Spleen (tissue), 11 donors: ENCODE results near the gene RND2. TPM values are rescaled to one million over a fixed set of nuclear protein-coding genes. Genes with fewer than 3 reads are reported as not detected.
"Not testable (repeated sequence)": the region's sequence is repeated elsewhere in the genome, so short reads cannot be mapped to it uniquely, and the experiment has no call there.

Experiments used
- DNase-seq: peaks from one replicate; pipeline ENCODE4 v3.0.0-alpha.2; 2020
- H3K27ac ChIP-seq, 8 donors: fragments of 200-600 bp; sonication (generic) in 7 of 8; 1 replicate in 4 of 8; 2 replicates in 4 of 8; pipeline versions ENCODE4 v1.5.0 to v1.8.0; 2016 to 2021; ENCODE audit warnings: inconsistent platforms in 4 of 8, mild to moderate bottlenecking in 4 of 8, moderate library complexity in 1 of 8
- H3K27me3 ChIP-seq, 7 donors: fragments of 200-600 bp; sonication (generic) in 6 of 7; replicated peaks in 1 of 7; 1 replicate in 4 of 7; 2 replicates in 3 of 7; pipeline versions ENCODE4 v1.5.0 to v1.8.0; 2016 to 2021; ENCODE audit warnings: inconsistent platforms in 3 of 7, mild to moderate bottlenecking in 1 of 7
- H3K36me3 ChIP-seq, 6 donors: fragments of 200-600 bp; sonication (generic) in 5 of 6; 1 replicate in 4 of 6; 2 replicates in 2 of 6; pipeline versions ENCODE4 v1.5.0 to v1.8.0; 2016 to 2021; ENCODE audit warnings: inconsistent platforms in 2 of 6
- H3K4me1 ChIP-seq, 6 donors: fragments of 200-600 bp; sonication (generic) in 5 of 6; 1 replicate in 3 of 6; 2 replicates in 3 of 6; pipeline versions ENCODE4 v1.5.0 to v1.8.0; 2016 to 2021; ENCODE audit warnings: inconsistent platforms in 3 of 6
- H3K4me3 ChIP-seq, 8 donors: fragments of 200-600 bp; sonication (generic) in 7 of 8; 1 replicate in 4 of 8; 2 replicates in 4 of 8; pipeline versions ENCODE4 v1.5.0 to v1.8.0; 2016 to 2021; ENCODE audit warnings: inconsistent platforms in 4 of 8, mild to moderate bottlenecking in 4 of 8, moderate library complexity in 2 of 8
- H3K9me3 ChIP-seq, 8 donors: fragments of 200-600 bp; sonication (generic) in 7 of 8; 1 replicate in 4 of 8; 2 replicates in 4 of 8; pipeline versions ENCODE4 v1.5.0 to v1.8.0; 2016 to 2021; ENCODE audit warnings: inconsistent platforms in 4 of 8
- CTCF ChIP-seq, 11 experiments: fragments of 200-600 bp in 7 of 11; fragments of 450-650 bp in 4 of 11; sonication (generic) in 4 of 11; IDR thresholded peaks in 8 of 11; conservative IDR thresholded peaks in 3 of 11; 1 replicate in 7 of 11; 2 replicates in 4 of 11; pipeline versions ENCODE4 v1.4.0 to v1.8.0; 2016 to 2021; ENCODE audit warnings: antibody characterized with exemption in 11 of 11, inconsistent platforms in 4 of 11, mild to moderate bottlenecking in 1 of 11
- POLR2A ChIP-seq, 3 donors: fragments of 450-650 bp; IDR thresholded peaks; one replicate each; pipeline ENCODE4 v1.5.1; 2017; ENCODE audit warnings: antibody characterized with exemption in 3 of 3, mild to moderate bottlenecking in 1 of 3
- POLR2AphosphoS5 ChIP-seq, 3 donors: sonication (generic); formaldehyde crosslinking; IDR thresholded peaks; one replicate each; pipeline ENCODE4 v1.5.1; 2017; ENCODE audit warnings: antibody characterized with exemption in 3 of 3
- whole genome bisulfite sequencing, 5 donors: extraction: QIAGEN DNeasy Blood & Tissue Kit in 3 of 5; methylation state at CpG; one replicate each; pipeline versions ENCODE4 v1.1.5 to v1.1.7; 2013 to 2018; 5-methylcytosine and 5-hydroxymethylcytosine counted together
- intact Hi-C: fragments of 100-400 bp; cut with DNase I; formaldehyde crosslinking; loops from one replicate; pipeline ENCODE4 v1.15.0; 2023; ENCODE audit warnings: low total_unique reads
- polyA plus RNA-seq, 3 donors: library from polyadenylated mRNA; stranded (reverse); fragments of 200-250 nt; gene quantifications; one replicate each; pipeline ENCODE4 v1.2.1, GENCODE V29; 2013
- total RNA-seq, 7 donors: library from RNA; depleted of rRNA in 3 of 7; stranded (reverse); fragments of >200 nt in 3 of 7; fragmentation: NEBNext Ultra II Directional in 4 of 7; extraction: Animal tissue kit (Norgen Biotek cat#: 25700) in 4 of 7; gene quantifications; one replicate each; pipeline versions ENCODE4 v1.1.0 to v1.2.1, GENCODE V29; 2016 to 2021
- donor health status: healthy with polysubstance abuse.
- donor health status: DM: no; HTN: no; CAD: no; lungs with moderate emphysema.
- donor health status: DM: no; HTN: no; CAD: no.
- donor health status: Bipolar disorder and iron deficiency.
- donor health status: healthy.
- donor health status: DM: no; HTN: no; CAD: no.
- donor health status: DM: yes; HTN: yes; CAD: no.

Gene RND2
- total and polyA plus RNA-seq, 10 donors: 0.09 to 0.47 (median 0.26) TPM

GRCh38 chr17:42989141-42989540 is 35.9 kb upstream of the RND2 start:
- H3K4me3 ChIP-seq: no peak overlapping the region
- H3K4me1 ChIP-seq: peaks cover 0 to 52% (median 29%) of the 10 kb centered on the region in 6 donors
- WGBS, 5 donors: 89 to 96% (median 94%) methylated on average over 5 of the region's 5 CpGs
- no peaks in the 10 kb centered on the region for H3K9me3 ChIP-seq
- intact Hi-C loops: no loop called here
- TF ChIP-seq POLR2AphosphoS5 (IDR thresholded peaks at IDR 0.05): no peak
- no peak for TF ChIP-seq CTCF (IDR thresholded peaks at IDR 0.05 in 8 of 11, conservative IDR thresholded peaks at IDR 0.05 in 3 of 11)
- TF ChIP-seq POLR2A (IDR thresholded peaks at IDR 0.05): no peak
- peaks cover 3 to 94% (median 75%) of the 10 kb centered on the region in 6 donors for H3K36me3 ChIP-seq
- no peaks in the 10 kb centered on the region for H3K27me3 ChIP-seq
- no peak overlapping the region for H3K27ac ChIP-seq
- DNase-seq: no peak

- H3K36me3 ChIP-seq: peaks cover 3 to 98% (median 75%) of the 10 kb centered on the region in 6 donors
- intact Hi-C loops: no loop called here
- TF ChIP-seq POLR2A (IDR thresholded peaks at IDR 0.05) (no peak), POLR2AphosphoS5 (IDR thresholded peaks at IDR 0.05) (no peak), CTCF (IDR thresholded peaks at IDR 0.05 in 8 of 11, conservative IDR thresholded peaks at IDR 0.05 in 3 of 11) (no peak)
These were observed 35.0 kb upstream of the RND2 start for GRCh38 chr17:42989726-42990652.

GRCh38 chr17:42991471-42991870 is 33.6 kb upstream of the RND2 start:
- 89 to 98% (median 95%) methylated on average over 6 of the region's 6 CpGs for WGBS, 5 donors
- no peak overlapping the region for H3K4me3 ChIP-seq
- intact Hi-C loops: no loop called here
- no peaks in the 10 kb centered on the region for H3K9me3 ChIP-seq
- no peak for TF ChIP-seq CTCF (IDR thresholded peaks at IDR 0.05 in 8 of 11, conservative IDR thresholded peaks at IDR 0.05 in 3 of 11)
- TF ChIP-seq POLR2A (IDR thresholded peaks at IDR 0.05): no peak
- no peak for TF ChIP-seq POLR2AphosphoS5 (IDR thresholded peaks at IDR 0.05)
- H3K27me3 ChIP-seq: no peaks in the 10 kb centered on the region
- H3K27ac ChIP-seq: no peak overlapping the region
- no peak for DNase-seq
- peaks cover 3 to 88% (median 73%) of the 10 kb centered on the region in 6 donors for H3K36me3 ChIP-seq
- H3K4me1 ChIP-seq: peaks cover 0 to 29% (median 8%) of the 10 kb centered on the region in 6 donors

More at GRCh38 chr17:42989726-42990652, 35.0 kb upstream of the RND2 start:
- no peak overlapping the region for H3K4me3 ChIP-seq
- DNase-seq: no peak
- H3K27me3 ChIP-seq: no peaks in the 10 kb centered on the region
- H3K9me3 ChIP-seq: no peaks in the 10 kb centered on the region
- WGBS, 5 donors: 80 to 88% (median 82%) methylated on average over 6 of the region's 6 CpGs
- H3K27ac ChIP-seq: peak overlapping the region in 1 of 8 donors; percentile 28
- H3K4me1 ChIP-seq: peaks cover 0 to 44% (median 21%) of the 10 kb centered on the region in 6 donors

GRCh38 chr17:42992872-42993271 is 32.2 kb upstream of the RND2 start:
- H3K36me3 ChIP-seq: peaks cover 3 to 74% (median 59%) of the 10 kb centered on the region in 6 donors
- no peak overlapping the region for H3K4me3 ChIP-seq
- peaks cover 0 to 25% (median 8%) of the 10 kb centered on the region in 6 donors for H3K4me1 ChIP-seq
- DNase-seq: no peak
- H3K27ac ChIP-seq: no peak overlapping the region
- no peaks in the 10 kb centered on the region for H3K9me3 ChIP-seq
- intact Hi-C loops: no loop called here
- H3K27me3 ChIP-seq: no peaks in the 10 kb centered on the region
- WGBS, 5 donors: 89 to 93% (median 92%) methylated on average over 5 of the region's 5 CpGs
- TF ChIP-seq POLR2AphosphoS5 (IDR thresholded peaks at IDR 0.05) (no peak), POLR2A (IDR thresholded peaks at IDR 0.05) (no peak), CTCF (IDR thresholded peaks at IDR 0.05 in 8 of 11, conservative IDR thresholded peaks at IDR 0.05 in 3 of 11) (no peak)

- H3K4me3 ChIP-seq, DNase-seq, H3K27me3 ChIP-seq, intact Hi-C loops, H3K27ac ChIP-seq, H3K9me3 ChIP-seq: not testable (repeated sequence)
- WGBS, 5 donors: 83 to 88% (median 86%) methylated on average over 10 of the region's 10 CpGs
- peaks cover 3 to 64% (median 48%) of the 10 kb centered on the region in 6 donors for H3K36me3 ChIP-seq
- peaks cover 2 to 31% (median 10%) of the 10 kb centered on the region in 6 donors for H3K4me1 ChIP-seq
These were observed 31.1 kb upstream of the RND2 start for GRCh38 chr17:42993913-42994312.
